Measurements from ENCODE around the gene GTF2H2C. TPM values are rescaled to one million over a fixed set of nuclear protein-coding genes. Genes with fewer than 3 reads are reported as not detected.
"Not testable (repeated sequence)": the region's sequence is repeated elsewhere in the genome, so short reads cannot be mapped to it uniquely, and the experiment has no call there.

Gene GTF2H2C
- total RNA-seq, 1 experiment from 2014 or later, result 61.0 TPM

DNA sequence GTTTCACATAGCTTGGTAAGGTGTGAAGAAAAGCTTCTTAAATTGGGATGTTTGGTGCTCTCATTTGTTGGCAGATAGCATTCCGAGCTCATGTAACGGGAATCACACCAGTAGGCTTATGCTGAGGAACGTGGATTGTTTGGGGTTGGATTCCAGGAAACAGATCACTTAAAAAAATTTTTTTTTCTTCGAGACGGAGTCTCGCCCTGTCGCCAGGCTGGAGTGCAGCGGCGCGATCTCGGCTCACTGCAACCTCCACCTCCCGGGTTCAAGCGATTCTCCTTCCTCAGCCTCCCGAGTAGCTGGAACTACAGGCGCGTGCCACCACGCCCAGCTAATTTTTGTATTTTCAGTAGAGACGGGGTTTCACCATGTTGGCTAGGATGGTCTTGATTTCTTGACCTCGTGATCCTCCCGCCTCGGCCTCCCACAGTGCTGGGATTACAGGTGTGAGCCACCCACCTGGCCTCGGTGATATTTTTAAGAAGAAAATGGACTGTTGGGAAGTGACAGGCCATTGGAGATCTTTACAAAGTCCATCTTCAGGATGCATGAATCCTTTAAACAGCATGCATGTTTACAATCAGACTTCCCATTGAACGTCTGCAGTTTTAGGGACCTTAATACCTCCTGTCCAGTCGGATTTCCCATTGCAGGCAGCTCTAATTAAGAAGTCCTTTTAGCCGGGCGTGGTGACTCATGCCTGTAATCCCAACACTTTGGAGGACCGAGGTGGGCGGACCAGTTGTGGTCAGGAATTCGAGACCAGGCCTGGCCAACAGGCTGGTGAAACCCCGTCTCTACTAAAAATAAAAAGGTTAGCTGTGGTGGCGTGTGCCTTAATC, 818 bp downstream of the GTF2H2C start:
- not testable (repeated sequence) for H2BK20ac ChIP-seq (ENCODE audit: low read depth, low read length, poor library complexity, severe bottlenecking); H4K8ac ChIP-seq (replicated peaks; ENCODE audit: insufficient read length, low read depth, low read length); H3K9me3 Mint-ChIP-seq; H2BK5ac ChIP-seq (ENCODE audit: insufficient read length, low read length); H3K36me3 Mint-ChIP-seq (ENCODE audit: insufficient read depth in 1 of 3, low read depth in 3 of 3); H3K27ac ChIP-seq (ENCODE audit: insufficient read length, low read depth, low read length); H3K9ac ChIP-seq (ENCODE audit: extremely low read depth, insufficient read length, low read length); H3K27me3 ChIP-seq (ENCODE audit: insufficient read depth, low read length); H3K4me1 Mint-ChIP-seq; H2BK15ac ChIP-seq (ENCODE audit: low read depth, low read length); H2AK5ac ChIP-seq (ENCODE audit: insufficient read length, low read length); H3K27ac Mint-ChIP-seq; H3K4me2 ChIP-seq (ENCODE audit: insufficient read depth, insufficient read length, low read length); H2BK120ac ChIP-seq (ENCODE audit: low read depth, low read length, poor library complexity, severe bottlenecking); H4K91ac ChIP-seq (ENCODE audit: insufficient read length, low read depth, low read length); H3K56ac ChIP-seq (ENCODE audit: insufficient read length, low read depth, low read length); H3K23me2 ChIP-seq (ENCODE audit: insufficient read length, low read depth, low read length, poor library complexity, severe bottlenecking); H2BK12ac ChIP-seq (ENCODE audit: insufficient read length, low read depth, low read length); H3K14ac ChIP-seq (ENCODE audit: insufficient read depth, low read length); H3K79me1 ChIP-seq (ENCODE audit: insufficient read depth, low read depth, low read length, poor library complexity, severe bottlenecking); H3K9me3 ChIP-seq (ENCODE audit: control insufficient read depth, low read depth, low read length); H3T11ph ChIP-seq (ENCODE audit: low read length); H3K18ac ChIP-seq (ENCODE audit: insufficient read length, low read depth, low read length); H3K79me2 ChIP-seq (ENCODE audit: insufficient read depth, low read length); H4K5ac ChIP-seq (ENCODE audit: insufficient read length, low read depth, low read length); H2AFZ ChIP-seq (ENCODE audit: low read length); H3K4me1 ChIP-seq (ENCODE audit: insufficient read depth, low read length); H4K20me1 ChIP-seq (ENCODE audit: control insufficient read depth, insufficient read depth, insufficient read length); H3K23ac ChIP-seq (ENCODE audit: insufficient read length, low read depth, low read length); H3K4ac ChIP-seq (ENCODE audit: low read depth, low read length); H3K27me3 Mint-ChIP-seq (ENCODE audit: low read depth)
- no CpG with 5 or more reads among the region's 31 CpGs for WGBS (ENCODE audit: extremely low coverage, insufficient read length, low lambda C conversion rate)
- peak; percentile 4 for DNase-seq
- H3K4me3 Mint-ChIP-seq, result peak overlapping the region; percentile 68 to 76

DNA sequence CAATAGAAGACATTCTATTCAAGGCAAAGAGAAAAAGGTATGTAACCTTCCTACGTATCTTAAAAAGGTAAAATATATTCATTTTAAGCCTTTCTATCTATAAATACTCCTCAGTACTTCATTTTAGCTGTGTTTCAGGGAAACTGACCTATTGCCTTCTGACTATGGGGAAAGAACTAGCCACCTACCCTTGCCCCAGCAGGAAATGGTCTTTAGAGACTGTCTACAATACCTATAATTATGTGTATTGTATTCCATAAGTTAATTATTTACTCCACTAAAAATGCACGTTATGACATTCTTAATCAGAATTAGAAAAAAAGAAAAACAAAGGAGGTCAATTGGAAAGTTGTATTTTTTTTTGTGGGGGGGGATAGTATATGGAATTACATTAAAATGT, 6.2 kb downstream of the GTF2H2C start:
- H2BK20ac ChIP-seq (ENCODE audit: low read depth, low read length, poor library complexity, severe bottlenecking); H3K9me3 Mint-ChIP-seq; H3K27me3 Mint-ChIP-seq (ENCODE audit: low read depth); H3K18ac ChIP-seq (ENCODE audit: insufficient read length, low read depth, low read length); H4K5ac ChIP-seq (ENCODE audit: insufficient read length, low read depth, low read length); H3K9ac ChIP-seq (ENCODE audit: extremely low read depth, insufficient read length, low read length); H2BK120ac ChIP-seq (ENCODE audit: low read depth, low read length, poor library complexity, severe bottlenecking); H3K23ac ChIP-seq (ENCODE audit: insufficient read length, low read depth, low read length); H3K4me1 Mint-ChIP-seq; H3K79me2 ChIP-seq (ENCODE audit: insufficient read depth, low read length); H3K4me2 ChIP-seq (ENCODE audit: insufficient read depth, insufficient read length, low read length); H3K14ac ChIP-seq (ENCODE audit: insufficient read depth, low read length); H3K4ac ChIP-seq (ENCODE audit: low read depth, low read length); H2BK5ac ChIP-seq (ENCODE audit: insufficient read length, low read length); DNase-seq; H4K91ac ChIP-seq (ENCODE audit: insufficient read length, low read depth, low read length); H4K8ac ChIP-seq (replicated peaks; ENCODE audit: insufficient read length, low read depth, low read length); H3K4me3 Mint-ChIP-seq; H2BK12ac ChIP-seq (ENCODE audit: insufficient read length, low read depth, low read length); H3K36me3 Mint-ChIP-seq (ENCODE audit: insufficient read depth in 1 of 3, low read depth in 3 of 3); H3K27me3 ChIP-seq (ENCODE audit: insufficient read depth, low read length); H3K23me2 ChIP-seq (ENCODE audit: insufficient read length, low read depth, low read length, poor library complexity, severe bottlenecking); H4K20me1 ChIP-seq (ENCODE audit: control insufficient read depth, insufficient read depth, insufficient read length); H3T11ph ChIP-seq (ENCODE audit: low read length); H3K56ac ChIP-seq (ENCODE audit: insufficient read length, low read depth, low read length); H2BK15ac ChIP-seq (ENCODE audit: low read depth, low read length); H3K79me1 ChIP-seq (ENCODE audit: insufficient read depth, low read depth, low read length, poor library complexity, severe bottlenecking); H2AFZ ChIP-seq (ENCODE audit: low read length); H3K27ac ChIP-seq (ENCODE audit: insufficient read length, low read depth, low read length); H3K4me1 ChIP-seq (ENCODE audit: insufficient read depth, low read length); H3K9me3 ChIP-seq (ENCODE audit: control insufficient read depth, low read depth, low read length); H2AK5ac ChIP-seq (ENCODE audit: insufficient read length, low read length); H3K27ac Mint-ChIP-seq: not testable (repeated sequence)
- no CpG with 5 or more reads among the region's 2 CpGs for WGBS (ENCODE audit: extremely low coverage, insufficient read length, low lambda C conversion rate)
